Stimulated activated CD4-positive, alpha-beta T cell treated with anti-CD3 and anti-CD28 coated beads, Interleukin-4, amount 100 ng/mL, for 1 hour (primary cell): Measurements from ENCODE around the gene PKNOX1.
A peak's percentile ranks its signal among the peaks of the same experiment; 100 is the strongest.
"Not testable (repeated sequence)": the region's sequence is repeated elsewhere in the genome, so short reads cannot be mapped to it uniquely, and the experiment has no call there.

Experiments used
- DNase-seq: peaks from one replicate; pipeline ENCODE4 v3.0.0-alpha.2; 2020

The PKNOX1 gene

DNA sequence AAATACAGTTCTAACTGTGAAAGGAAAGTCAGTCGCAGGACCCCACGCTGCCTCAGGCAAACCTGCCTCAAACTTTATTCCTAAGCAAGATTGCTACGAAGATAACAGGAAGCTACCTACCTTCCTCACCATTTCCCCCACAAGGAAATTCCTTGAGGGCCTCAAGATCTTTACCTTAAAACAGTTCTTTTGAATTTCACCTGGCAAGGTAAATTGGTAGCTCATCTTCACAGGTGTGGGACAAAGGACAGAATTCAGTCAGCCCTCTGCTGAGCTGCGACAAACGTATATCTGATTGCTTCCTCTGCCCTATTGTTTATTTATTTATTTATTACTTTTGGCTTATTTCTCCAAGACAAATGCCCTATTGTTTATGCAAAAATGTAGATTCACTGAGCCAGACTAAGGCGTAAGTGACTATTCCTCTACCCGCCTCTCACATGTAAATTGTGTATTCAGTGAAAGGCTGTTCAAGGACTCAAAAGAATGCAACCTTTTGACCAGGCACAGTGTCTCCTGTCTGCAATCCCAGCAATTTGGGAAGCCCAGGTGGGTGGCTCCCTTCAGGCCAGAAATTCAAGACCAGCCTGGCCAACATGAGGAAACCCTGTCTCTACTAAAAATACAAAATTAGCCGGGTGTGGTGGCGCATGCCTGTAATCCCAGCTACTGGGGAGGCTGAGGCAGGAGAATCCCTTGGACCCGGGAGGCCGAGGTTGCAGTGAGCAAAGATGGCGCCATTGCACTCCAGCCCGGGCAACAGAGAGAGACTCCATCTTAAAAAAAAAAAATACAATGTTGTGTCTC, 17.3 kb upstream of the PKNOX1 start:
- DNase-seq: no peak

DNA sequence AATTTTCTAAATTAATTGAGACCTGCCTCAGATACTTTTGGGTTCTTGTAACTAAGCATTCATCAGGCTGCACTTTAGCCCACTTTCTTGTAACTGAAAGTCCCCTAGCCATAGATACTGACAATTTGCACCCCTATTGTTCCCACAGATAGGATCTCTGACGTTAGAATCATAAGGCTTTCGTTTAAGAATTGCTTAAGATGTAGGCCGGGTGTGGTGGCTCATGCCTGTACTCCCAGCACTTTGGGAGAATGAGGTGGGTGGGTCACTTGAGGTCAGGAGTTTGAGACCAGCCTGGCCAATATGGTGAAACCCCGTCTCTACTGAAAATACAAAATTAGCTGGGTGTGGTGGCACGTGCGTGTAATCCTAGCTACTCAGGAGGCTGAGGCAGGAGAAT, 16.2 kb upstream of the PKNOX1 start:
- not testable (repeated sequence) for DNase-seq

DNA sequence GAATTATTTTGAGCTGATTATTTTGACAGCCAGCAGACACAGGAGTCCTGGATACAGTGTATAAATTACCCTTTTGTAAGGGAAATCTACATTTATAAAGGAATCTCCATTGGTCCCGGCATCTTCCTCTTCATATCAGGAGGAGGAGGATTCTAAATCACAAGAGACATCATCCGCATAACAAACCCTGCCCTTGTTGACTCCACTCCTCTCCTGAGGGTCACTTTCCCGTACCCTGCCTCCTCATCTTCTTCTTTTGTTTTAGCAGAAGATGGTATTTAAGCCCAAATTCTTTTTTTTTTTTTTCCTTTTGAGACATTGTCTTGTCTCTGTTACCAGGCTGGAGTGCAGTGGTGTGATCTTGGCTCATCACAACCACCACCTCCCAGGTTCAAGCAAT, 14.6 kb upstream of the PKNOX1 start:
- no peak for DNase-seq

DNA sequence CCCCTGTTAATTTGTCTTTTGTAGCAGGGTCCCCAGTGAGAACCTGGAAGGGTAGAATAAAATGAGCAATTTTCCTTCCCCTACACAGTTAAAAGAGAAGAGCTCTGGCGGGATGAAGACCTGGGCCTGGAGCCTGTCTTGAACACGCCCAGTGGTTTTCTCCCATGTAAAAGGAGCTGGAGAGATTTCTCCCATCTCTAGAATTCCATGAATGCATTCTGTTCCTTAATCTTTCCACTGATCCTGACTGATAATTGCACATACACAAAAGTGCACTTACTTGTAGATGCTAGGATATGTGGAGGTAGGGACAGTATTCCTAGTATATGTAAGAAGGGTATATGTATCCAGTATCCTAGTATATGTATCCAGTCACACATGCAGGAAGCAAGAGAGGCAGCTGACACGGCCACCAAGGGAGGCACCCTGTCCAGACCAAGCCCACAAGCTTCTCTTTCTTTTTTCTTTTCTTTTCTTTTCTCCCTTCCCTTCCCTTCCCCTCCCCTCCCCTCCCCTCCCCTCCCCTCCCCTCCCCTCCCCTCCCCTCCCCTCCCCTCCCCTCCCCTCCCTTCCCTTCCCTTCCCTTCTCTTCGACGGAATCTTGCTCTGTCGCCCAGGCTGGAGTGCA, 11.9 kb upstream of the PKNOX1 start:
- DNase-seq: no peak

DNA sequence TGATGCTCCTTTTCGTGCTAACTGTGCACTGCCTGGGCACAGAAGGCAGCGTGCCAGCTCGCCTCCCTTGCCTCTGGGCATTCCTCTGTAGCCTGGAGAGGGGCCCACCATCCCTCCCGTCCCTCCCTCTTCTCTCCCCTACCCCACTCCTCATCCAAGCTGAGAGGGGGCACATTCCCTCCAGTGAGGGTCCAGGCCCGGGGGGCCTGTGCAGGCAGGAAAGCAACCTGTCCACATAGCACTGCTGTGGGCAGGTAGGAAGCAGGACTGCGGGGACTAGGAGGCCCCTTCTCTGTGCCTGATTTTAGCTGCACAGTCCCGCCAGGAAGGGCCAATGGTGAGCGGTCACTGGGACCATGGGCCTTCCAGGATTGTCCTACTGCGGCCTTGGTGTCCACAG, 10.3 kb upstream of the PKNOX1 start:
- DNase-seq: no peak

DNA sequence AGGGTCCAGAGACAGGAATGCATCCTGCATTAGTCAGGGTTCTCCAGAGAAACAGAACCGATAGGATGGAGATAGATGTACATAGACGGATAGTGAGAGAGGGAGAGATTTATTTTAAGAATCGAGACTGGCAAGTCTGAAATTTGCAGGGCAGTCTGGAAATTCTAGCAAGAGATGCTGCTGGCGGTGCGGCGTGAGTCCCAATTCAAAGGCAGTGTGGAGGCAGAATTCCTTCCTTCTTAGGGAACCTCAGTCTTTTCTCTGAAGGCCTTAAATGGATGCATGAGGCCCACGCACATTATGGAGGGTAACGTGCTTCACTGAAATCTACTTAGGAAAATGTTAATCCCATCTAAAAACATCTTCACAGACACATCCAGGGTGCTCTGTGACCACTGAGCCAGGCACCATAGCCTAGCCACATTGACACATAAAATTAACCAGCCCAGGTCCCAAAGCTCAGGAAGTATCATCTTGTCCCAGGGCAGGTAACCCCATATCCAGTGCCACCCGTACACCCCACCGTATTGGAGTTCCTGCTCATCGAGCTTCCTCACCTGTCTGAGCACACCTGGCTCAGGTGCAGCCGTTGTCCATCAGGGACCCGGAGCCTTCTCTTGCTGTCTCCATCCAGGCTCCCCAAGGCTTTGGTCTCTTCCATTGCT, 9.7 kb upstream of the PKNOX1 start:
- no peak for DNase-seq

DNA sequence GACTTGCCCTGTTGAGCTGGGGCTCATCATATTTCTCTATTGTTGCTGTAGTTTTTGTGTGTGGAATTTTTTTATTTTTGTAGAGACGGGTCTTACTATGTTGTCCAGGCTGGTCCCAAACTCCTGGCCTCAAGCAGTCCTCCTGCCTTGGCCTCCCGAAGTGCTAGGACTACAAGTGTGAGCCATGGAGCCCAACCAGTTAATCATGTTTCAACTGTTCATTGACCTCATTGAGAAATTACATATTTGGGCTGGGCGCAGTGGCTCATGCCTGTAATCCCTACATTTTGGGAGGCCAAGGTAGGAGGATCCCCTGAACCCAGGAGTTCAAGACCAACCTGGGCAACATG, 9.2 kb upstream of the PKNOX1 start:
- DNase-seq: no peak

DNA sequence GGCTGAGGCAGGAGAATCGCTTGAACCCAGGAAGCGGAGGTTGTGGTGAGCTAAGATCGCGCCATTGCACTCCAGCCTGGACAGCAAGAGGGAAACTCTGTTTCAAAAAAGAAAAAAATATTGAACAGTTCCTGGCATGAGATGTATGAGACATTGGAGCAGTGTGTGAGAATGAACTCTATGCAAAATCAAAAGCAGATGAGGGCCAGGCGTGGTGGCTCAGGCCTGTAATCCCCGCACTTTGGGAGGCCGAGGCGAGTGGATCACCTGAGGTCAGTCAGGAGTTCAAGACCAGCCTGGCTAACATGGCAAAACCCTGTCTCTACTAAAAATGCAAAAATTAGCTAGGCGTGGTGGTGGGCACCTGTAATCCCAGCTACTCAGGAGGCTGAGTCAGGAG, 6.7 kb upstream of the PKNOX1 start:
- DNase-seq: not testable (repeated sequence)

DNA sequence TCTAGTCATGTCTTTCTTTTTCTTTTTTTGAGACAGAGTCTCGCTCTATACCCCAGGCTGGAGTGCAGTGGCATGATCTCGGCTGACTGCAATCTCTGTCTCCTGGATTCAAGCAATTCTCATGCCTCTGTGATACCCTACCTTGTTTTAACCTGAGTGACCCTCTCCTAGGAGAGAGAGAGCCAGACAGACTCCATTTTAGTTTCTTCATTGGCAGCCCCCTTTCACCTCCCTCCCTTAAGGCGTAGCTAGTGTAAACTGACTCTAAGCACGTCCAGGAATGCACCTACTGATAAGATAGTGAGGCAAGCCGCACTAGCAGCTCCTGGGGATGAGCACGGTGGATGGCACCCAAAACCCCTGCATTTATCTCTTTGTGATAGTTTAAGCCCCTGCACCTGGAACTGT, 5.2 kb upstream of the PKNOX1 start:
- no peak for DNase-seq

DNA sequence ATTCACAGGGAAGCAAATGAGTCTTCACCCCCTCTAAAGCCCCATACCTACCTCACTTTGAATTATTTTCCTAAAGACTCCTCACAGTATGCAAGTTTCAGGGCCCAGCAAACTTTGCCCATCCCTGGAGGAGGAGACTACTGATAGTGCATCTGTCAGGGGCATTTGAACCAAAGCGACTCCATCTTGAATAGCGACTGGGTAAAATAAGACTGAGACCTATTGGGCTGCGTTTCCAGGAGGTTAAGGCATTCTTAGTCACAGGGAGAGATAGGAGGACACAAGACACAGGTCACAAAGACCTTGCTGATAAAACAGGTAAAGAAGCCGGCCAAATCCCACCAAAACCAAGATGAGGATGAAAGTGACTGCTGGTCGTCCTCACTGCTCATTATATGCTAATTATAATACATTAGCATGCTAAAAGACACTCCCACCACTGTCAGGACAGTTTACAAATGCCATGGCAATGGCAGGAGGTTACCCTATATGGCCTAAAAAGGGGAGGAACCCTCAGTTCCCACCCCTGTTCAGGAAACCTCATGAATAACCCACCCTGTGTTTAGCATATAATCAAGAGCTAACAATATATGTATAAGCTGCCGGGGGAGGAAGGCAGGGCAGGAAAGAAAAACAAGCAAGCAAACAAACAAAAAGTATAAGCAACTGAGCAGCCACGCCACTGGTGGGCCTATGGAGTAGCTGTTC, 3.3 kb upstream of the PKNOX1 start:
- DNase-seq: no peak

DNA sequence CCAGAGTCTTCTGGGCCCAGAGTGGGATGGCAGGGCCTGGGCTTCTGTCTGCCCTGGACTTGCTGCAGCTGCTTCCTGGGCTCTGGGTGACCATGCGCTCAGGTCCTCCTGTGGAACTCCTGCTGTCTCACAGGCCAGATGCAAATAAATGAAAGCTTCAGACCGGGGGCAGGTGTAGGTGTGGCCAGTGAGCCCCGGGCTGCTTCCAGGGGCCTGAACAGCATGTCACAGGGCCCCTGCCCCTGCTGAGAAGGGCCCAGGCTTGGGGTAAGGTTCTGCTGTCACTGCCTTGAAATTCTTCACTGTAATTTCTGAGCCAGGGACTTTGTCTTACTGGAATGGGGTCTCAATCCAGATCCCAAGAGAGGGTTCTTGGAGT, 2.5 kb upstream of the PKNOX1 start:
- DNase-seq: no peak

DNA sequence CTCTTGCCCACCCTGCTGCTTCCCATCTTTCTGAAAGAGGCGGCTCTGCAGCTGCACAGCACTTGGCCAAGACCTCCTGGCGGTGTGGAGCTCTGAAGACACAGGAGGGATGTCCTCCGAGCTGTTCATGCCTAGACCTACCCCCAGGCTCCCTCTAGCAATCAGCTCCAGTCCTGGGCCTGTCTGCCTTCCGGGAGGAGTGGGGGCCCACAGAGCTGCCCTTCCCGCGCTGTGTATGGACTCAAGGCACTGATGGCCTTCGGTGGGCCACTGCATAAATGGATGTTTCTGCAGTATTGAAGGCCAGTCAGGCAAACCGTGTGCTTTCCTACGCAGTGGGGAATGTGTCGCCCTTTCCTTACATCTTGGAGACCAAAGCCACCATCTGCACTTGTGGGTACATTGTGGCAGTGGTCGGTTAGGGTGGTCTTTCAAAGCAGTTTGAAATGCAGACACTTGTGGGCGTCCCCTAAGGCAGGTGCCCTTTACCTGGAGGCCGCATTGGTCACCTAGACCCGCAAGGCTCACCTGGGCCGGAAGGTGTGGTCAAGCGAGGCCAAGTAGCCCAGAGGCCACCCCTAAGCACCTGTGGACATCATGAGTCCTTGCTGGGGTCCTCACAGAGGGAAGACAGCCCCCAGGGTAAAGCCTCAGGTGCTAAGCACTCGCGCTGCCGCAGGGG, 912 bp upstream of the PKNOX1 start:
- DNase-seq: peak; percentile 3

DNA sequence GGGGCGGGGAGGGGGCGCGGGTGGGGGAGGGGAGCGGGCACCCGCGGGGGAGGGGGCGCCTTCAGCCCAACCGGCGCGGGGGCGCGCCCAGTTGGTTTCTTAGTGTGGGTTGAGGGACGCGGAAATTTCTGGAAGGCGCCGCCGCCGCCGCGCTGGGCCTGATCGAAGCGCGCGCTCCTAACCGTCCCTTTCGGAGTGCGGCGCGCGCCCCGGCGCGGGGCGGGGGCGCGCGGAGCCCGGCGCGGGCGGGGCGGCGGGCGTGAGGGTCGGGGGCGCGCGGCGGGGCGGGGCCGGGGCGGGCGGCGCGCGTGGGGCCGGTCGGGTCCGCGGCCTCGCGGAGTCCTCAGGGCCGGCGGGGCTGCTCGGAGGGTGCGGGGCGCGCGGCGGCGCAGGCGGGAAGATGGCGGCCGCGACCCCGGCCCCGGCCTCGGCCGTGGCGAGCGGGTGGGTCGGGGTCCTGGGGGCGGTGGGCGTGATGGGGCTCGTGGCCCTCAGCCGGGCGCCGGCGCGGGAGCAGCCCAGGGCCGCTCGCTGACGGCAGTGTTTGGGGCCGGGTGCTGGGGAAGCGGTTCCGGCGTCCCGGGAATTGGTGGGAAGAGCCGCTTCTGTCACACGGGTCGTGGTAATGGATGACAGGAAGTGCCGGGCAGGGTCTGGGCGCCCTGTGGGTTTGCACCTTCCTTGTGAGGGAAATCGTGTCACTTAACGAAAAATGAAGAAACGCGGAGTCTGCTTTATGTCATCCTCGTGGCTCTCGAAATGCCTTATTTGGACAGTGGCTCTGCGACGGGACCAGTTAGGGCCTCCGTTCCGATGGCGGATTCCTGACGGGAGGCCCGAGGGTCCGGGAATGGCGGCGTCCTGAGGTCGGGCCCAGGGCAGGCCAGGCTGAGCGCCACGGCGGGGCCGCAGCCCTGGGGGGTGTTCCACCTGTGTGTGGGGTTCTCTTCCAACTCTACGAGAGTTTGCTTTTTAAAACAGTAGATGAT, 764 bp downstream of the PKNOX1 start:
- peak; percentile 75 for DNase-seq

DNA sequence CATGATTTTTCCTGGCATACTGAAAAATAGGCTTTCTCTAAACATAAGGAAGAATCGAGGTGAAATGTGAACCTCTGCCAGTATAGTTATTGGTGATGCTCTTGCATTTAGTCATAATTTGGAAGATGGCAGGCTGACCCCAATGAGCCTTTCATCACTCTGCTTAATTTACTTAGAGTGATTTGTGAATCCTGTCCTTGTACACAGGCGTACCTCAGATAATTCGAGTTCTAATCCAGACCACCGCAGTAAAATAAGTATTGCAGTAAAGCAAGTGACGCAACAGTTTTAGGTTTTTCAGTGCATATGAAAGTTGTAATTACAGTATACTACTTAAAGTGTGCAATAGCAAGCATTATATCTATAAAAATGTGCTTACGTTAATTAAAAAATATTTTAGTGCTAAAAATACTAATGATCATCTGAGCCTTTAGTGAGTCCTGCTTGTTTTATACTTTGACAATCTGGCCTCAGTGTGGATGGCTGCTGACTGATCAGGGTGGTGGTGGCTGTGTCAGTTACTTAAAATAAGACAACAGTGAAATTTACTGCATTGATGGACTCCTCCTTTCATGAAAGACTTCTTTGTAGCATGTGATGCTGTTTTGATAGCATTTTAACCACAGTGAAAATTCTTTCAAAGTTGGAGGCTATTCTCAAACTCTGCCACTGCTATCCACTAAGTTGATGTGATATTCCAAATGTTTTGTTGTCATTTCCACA, 1.7 kb downstream of the PKNOX1 start:
- no peak for DNase-seq

DNA sequence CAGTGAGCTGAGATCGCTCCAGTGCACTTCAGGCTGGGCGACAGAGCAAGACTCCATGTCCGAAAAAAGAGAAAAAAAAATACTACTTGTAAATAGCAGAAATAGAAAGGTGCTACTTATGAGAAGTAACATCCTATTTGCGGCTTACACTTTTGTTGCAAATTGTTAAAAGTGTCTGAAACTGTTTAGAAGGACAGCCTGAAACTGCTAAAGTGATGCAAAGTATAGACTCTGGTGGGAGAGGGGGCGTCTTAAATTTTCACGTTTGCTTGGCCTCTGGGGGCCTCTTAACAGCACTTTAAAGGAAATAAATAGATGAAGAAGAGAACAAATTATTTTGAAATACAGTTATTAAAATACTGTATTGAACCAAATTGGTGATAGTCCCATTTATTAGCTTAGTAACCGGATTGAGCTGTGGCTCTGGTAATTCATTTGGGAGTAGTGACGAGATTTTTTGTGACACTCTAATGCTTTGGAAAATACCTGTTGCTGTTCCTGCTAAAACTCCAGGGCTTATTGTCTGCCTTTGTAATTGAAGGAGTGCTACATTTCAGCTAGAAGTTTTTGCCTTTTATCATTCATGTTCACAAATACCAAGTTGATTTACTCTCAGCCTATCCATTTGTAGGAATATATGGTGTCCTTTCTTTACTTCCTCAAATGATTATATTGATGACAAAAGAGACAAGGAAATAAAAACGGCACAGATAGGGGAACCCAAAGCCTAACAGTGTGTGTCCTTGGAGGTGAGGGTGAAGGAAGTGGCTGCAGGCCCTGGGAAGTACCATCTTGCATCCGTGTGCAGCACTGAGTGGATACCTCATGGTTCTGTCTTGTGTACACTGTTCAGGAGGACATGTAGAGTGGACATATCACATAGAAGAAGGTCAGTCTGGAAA, 6.2 kb downstream of the PKNOX1 start:
- no peak for DNase-seq

DNA sequence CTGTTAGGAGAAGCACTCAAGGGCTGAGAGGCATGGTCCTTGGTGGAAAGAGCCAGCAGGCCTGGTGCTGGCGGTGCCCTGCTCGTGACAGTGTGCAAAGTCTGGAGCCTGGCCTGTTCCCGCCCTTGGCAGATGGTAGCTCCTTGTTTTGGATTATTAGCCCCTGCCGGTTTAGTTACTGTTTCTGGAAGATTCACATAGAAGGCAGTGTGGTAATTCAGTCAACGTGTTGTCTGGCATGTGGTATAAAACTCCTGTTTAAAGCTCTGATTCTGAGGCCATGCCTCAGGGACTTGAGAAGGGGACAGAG, 6.8 kb downstream of the PKNOX1 start:
- DNase-seq: no peak

DNA sequence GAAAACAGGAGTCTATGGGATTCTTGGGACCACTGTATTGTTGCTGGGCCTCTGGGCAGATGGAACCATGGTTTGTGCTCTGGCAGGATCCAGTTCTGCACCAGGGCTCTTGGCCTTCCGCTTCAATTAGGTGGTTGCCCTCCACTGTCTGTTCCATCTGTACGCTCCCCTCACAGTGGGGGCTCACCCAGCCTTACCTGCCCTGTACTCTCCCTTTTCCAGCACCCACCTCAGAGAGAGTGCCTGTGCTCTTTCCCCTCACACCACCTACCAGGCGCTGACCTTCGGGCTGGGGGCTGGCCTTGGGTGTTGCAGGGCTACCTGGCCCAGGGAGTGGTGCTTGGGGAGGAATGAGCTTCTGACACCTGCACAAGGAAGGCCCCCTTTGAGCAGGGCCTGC, 7.5 kb downstream of the PKNOX1 start:
- no peak for DNase-seq

DNA sequence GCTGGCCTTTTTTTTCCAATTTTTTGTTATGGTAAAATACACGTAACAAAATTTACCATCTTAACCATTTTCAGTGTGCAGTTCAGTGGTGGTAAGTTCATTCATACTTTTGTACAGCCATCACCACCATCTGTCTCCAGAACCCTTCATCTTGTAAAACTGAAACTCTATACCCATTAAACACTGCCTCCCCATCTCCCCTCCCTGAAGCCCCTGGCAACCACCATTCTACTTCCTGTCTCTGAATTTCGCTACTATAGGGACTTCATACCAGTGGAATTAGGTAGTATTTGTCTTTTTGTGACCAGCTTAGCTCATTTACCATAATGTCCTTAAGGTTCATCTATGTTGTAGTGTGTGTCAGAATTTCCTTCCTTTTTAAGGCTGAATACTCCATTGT, 8.7 kb downstream of the PKNOX1 start:
- DNase-seq: no peak

DNA sequence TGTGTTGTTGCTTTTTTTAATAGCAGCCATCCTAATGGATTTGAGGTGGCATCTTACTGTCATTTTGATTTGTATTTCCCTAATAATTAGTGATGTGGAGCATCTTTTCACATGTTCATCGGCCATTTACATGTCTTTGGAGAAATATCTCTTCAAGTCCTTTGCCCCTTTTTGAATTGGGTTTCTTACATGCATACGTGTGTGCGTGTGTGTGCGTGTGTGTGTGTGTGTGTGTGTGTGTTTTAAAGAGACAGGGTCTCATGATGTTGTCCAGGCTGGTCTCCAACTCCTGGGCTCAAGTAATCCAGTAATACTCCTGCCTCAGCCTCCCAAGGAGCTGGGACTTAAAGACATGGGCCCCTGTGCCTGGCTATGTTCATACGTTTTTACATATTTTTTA, 9.5 kb downstream of the PKNOX1 start:
- no peak for DNase-seq

DNA sequence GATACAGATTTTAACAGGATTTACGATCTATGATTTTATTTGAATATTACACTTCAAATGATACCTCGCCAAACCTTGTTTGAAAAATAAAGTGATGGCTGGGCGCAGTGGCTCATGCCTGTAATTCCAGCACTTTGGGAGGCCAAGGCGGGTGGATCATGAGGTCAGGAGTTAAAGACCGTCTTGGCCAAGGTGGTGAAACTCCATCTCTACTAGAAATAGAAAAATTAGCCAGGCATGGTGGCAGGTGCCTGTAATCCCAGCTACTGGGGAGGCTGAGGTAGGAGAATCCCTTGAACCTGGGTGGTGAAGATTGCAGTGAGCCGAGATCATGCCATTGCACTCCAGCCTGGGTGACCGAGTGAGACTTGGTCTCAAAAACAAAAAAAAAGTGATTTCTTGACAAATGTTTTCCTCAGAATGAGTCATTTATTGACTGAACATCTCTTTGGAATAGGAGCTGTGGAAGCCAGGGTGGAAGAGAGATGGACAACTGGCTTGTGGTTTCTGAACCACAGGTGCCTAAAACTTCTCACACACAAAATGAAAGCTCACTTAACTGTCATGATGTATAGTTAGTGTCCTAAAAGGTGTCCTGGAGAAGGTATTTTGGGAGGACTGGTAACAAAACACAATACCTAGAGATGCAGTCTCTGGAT, 11.9 kb downstream of the PKNOX1 start:
- no peak for DNase-seq
